Upper lobe of left lung (tissue), 6 donors: ENCODE results near the gene ENTR1. TPM values are rescaled to one million over a fixed set of nuclear protein-coding genes. Genes with fewer than 3 reads are reported as not detected.

Source experiments
- ATAC-seq, 2 donors: fragments of 200-7000 bp; cut with Tn5 transposase; one replicate each; pipeline ENCODE4 v1.9.1; 2022; ENCODE audit warnings: mild to moderate bottlenecking in 2 of 2, moderate library complexity in 2 of 2; ENCODE audit not compliant: low FRiP score in 2 of 2
- DNase-seq, 2 donors: peaks; one replicate each; pipeline ENCODE4 v3.0.0-alpha.2; 2019 to 2020
- H3K27ac ChIP-seq, 4 donors: fragments of 200-600 bp; sonication (generic); one replicate each; pipeline ENCODE4 v1.5.1; 2016 to 2019
- H3K27me3 ChIP-seq, 4 donors: fragments of 200-600 bp; sonication (generic); one replicate each; pipeline ENCODE4 v1.5.1; 2017 to 2019
- H3K36me3 ChIP-seq, 4 donors: fragments of 200-600 bp; sonication (generic); one replicate each; pipeline ENCODE4 v1.5.1; 2016 to 2019
- H3K4me1 ChIP-seq, 4 donors: fragments of 200-600 bp; sonication (generic); one replicate each; pipeline ENCODE4 v1.5.1; 2018 to 2019
- H3K4me3 ChIP-seq, 4 donors: fragments of 200-600 bp; sonication (generic); one replicate each; pipeline ENCODE4 v1.5.1; 2017 to 2019; ENCODE audit warnings: mild to moderate bottlenecking in 2 of 4, moderate library complexity in 1 of 4
- H3K9me3 ChIP-seq, 4 donors: fragments of 200-600 bp; sonication (generic); one replicate each; pipeline ENCODE4 v1.5.1; 2018 to 2019
- CTCF ChIP-seq, 6 experiments: fragments of 450-650 bp in 4 of 6; fragments of 200-600 bp in 2 of 6; sonication (generic) in 2 of 6; IDR thresholded peaks; one replicate each; pipeline ENCODE4 v1.5.1; 2016 to 2019; ENCODE audit warnings: antibody characterized with exemption in 6 of 6
- EP300 ChIP-seq, 4 donors: sonication (generic); formaldehyde crosslinking; IDR thresholded peaks; one replicate each; pipeline ENCODE4 v1.5.1; 2017; ENCODE audit warnings: antibody characterized with exemption in 4 of 4, control low read depth in 2 of 4
- POLR2A ChIP-seq, 4 donors: fragments of 450-650 bp; IDR thresholded peaks; one replicate each; pipeline ENCODE4 v1.5.1; 2016 to 2017; ENCODE audit warnings: antibody characterized with exemption in 4 of 4, mild to moderate bottlenecking in 2 of 4
- POLR2AphosphoS5 ChIP-seq, 2 donors: sonication (generic); formaldehyde crosslinking; IDR thresholded peaks; one replicate each; pipeline ENCODE4 v1.5.1; 2017; ENCODE audit warnings: antibody characterized with exemption in 2 of 2
- WGBS, 2 donors: methylation state at CpG; one replicate each; pipeline ENCODE4 v1.1.5; 2017 to 2018; 5-methylcytosine and 5-hydroxymethylcytosine counted together
- total RNA-seq, 6 donors: library from RNA; depleted of rRNA in 4 of 6; stranded (reverse); fragments of >200 nt in 4 of 6; gene quantifications; one replicate each; pipeline versions ENCODE4 v1.1.0 to v1.2.1, GENCODE V29; 2016 to 2021
- donor health status: DM: no; HTN: no; CAD: no; lungs with moderate emphysema.
- donor health status: DM: no; HTN: yes; CAD: no; lungs with severe emphysema.

Gene ENTR1
- total RNA-seq, 6 donors from 2014 or later, result 29.6 to 128 (median 40.0) TPM

DNA sequence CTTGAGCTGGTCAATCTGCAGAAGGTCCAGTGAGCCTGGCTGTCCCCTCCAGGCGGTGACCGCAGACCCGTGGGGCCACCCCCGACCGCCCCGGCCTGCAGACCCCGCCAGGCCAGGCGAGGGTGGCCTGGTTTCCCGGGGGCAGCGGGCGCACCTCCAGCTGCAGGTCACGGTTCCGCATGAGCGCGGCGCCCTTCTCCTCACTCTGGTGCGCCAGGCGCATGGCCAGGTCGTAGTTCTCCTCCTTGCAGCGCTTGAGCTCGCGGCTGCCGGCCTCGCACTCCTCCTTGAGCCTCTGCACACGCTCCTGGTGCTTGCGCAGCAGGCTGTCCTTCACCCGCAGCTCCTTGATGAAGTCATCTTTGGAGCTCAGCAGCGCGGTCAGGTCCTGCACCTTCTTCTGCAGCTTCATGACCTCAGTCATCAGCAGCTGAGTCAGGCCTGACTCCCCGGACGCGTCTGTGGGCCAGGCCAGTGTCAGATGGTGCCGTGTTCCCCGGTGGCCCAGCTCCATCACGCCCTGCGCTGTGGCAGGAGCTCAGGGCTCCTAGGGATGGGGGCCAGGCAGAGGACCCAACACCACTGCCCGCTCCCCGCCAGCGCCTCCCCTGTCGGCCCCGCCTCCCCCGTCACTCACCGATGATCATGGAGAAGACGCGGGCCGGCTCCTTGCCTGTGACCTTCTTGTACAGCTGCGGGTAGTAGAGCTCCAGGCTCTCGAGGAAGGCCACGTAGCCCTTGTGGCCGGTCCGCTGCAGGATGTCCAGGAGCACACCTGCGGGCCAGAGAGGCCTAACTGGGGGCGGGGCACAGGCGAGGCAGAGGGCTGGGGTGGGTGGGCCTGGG, 39.5 kb downstream of the ENTR1 start:
- 95 to 96% methylated on average over 10 to 49 of the region's 54 CpGs for WGBS, 2 donors
- Histone ChIP-seq H3K27ac (no peak overlapping the region), H3K4me1 (peaks cover 10 to 19% (median 14%) of the 10 kb centered on the region in 4 donors), H3K9me3 (no peaks in the 10 kb centered on the region), H3K27me3 (no peaks in the 10 kb centered on the region), H3K4me3 (no peak overlapping the region), H3K36me3 (peaks cover 0 to 7% (median 0%) of the 10 kb centered on the region in 4 donors)
- no peak for ATAC-seq
- peak in 1 of 2 donors; percentile 81 for DNase-seq
- TF ChIP-seq CTCF (IDR thresholded peaks at IDR 0.05) (no peak), POLR2A (IDR thresholded peaks at IDR 0.05) (no peak), EP300 (IDR thresholded peaks at IDR 0.05) (no peak), POLR2AphosphoS5 (IDR thresholded peaks at IDR 0.05) (no peak)

GRCh38 chr9:136370037-136370436, 40.4 kb downstream of the ENTR1 start:
- no peak overlapping the region for H3K4me3 ChIP-seq
- DNase-seq, result peak in 1 of 2 donors; percentile 82
- no peaks in the 10 kb centered on the region for H3K9me3 ChIP-seq
- TF ChIP-seq POLR2A (IDR thresholded peaks at IDR 0.05) (no peak), POLR2AphosphoS5 (IDR thresholded peaks at IDR 0.05) (no peak), EP300 (IDR thresholded peaks at IDR 0.05) (no peak), CTCF (IDR thresholded peaks at IDR 0.05) (no peak)
- H3K27ac ChIP-seq, result no peak overlapping the region
- no peaks in the 10 kb centered on the region for H3K27me3 ChIP-seq
- peaks cover 0 to 7% (median 0%) of the 10 kb centered on the region in 4 donors for H3K36me3 ChIP-seq
- H3K4me1 ChIP-seq, result peaks cover 10 to 22% (median 18%) of the 10 kb centered on the region in 4 donors
- ATAC-seq, result no peak
- 95 to 100% methylated on average over 2 to 19 of the region's 19 CpGs for WGBS, 2 donors

DNA sequence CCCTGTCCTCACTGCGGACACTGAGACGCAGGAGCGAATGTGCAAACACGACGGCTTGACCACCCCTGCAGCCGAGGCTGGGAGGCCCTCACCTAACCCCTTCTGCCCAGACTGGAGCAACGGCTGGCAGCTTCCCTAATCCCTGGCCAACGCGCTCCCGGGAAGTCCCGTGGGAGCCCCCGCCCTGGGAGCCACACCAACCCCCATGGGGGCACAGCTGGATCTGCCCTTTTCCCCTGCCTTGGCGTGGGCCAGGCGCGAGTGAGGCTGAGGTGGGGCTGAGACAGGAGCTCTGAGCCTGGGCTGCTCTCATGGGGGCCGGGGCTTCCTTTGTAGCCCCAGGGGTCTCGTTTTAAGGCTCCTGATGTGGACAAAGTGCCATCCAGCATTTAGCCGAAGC, 42.2 kb downstream of the ENTR1 start:
- Histone ChIP-seq H3K27ac (no peak overlapping the region), H3K4me3 (no peak overlapping the region), H3K4me1 (peaks cover 18 to 29% (median 25%) of the 10 kb centered on the region in 4 donors), H3K36me3 (peaks cover 0 to 7% (median 0%) of the 10 kb centered on the region in 4 donors), H3K27me3 (no peaks in the 10 kb centered on the region), H3K9me3 (no peaks in the 10 kb centered on the region)
- TF ChIP-seq POLR2A (IDR thresholded peaks at IDR 0.05) (no peak), CTCF (IDR thresholded peaks at IDR 0.05) (no peak), POLR2AphosphoS5 (IDR thresholded peaks at IDR 0.05) (no peak), EP300 (IDR thresholded peaks at IDR 0.05) (no peak)
- 73 to 76% methylated on average over 7 to 15 of the region's 18 CpGs for WGBS, 2 donors
- DNase-seq, result peak in 1 of 2 donors; percentile 66
- ATAC-seq, result no peak

GRCh38 chr9:136367296-136368145, 42.9 kb downstream of the ENTR1 start:
- Histone ChIP-seq H3K36me3 (peaks cover 0 to 7% (median 0%) of the 10 kb centered on the region in 4 donors), H3K27me3 (no peaks in the 10 kb centered on the region), H3K4me1 (peaks cover 17 to 27% (median 24%) of the 10 kb centered on the region in 4 donors), H3K4me3 (no peak overlapping the region), H3K9me3 (no peaks in the 10 kb centered on the region), H3K27ac (no peak overlapping the region)
- peak in 1 of 2 donors; percentile 79 for DNase-seq
- WGBS, 2 donors, result 88 to 93% methylated on average over 28 to 43 of the region's 45 CpGs
- no peak for ATAC-seq
- no peak for TF ChIP-seq POLR2A (IDR thresholded peaks at IDR 0.05)
- TF ChIP-seq POLR2AphosphoS5 (IDR thresholded peaks at IDR 0.05), result no peak
- no peak for TF ChIP-seq EP300 (IDR thresholded peaks at IDR 0.05)
- TF ChIP-seq CTCF (IDR thresholded peaks at IDR 0.05), result no peak
